H1 (cell line): ENCODE measurements around the gene SLC22A8. TPM values are rescaled to one million over a fixed set of nuclear protein-coding genes. Genes with fewer than 3 reads are reported as not detected.

Experiments
- CTCF ChIA-PET: fragments of 300-600 bp; sonication (Branson Sonifier 250); formaldehyde crosslinking; loops from one replicate; lab custom pipeline; 2021; ENCODE audit not compliant: partially characterized antibody; lab: Charles Lee
- POLR2A ChIA-PET: fragments of 300-600 bp; sonication (Branson Sonifier 250); formaldehyde crosslinking; loops from one replicate; lab custom pipeline; 2021; ENCODE audit warnings: inconsistent platforms; ENCODE audit not compliant: partially characterized antibody; lab: Charles Lee
- DNase-seq, 2 experiments: peaks; one replicate each; pipeline versions ENCODE4 v3.0.0 to v3.0.0-alpha.2; 2010 to 2022; ENCODE audit warnings: low spot score in 2 of 2, low read depth in 1 of 2, mixed read lengths in 1 of 2
- FAIRE-seq: peaks from 2 replicates; lab custom pipeline; 2011; peaks lifted over from hg19 to GRCh38; lab: Jason Lieb, UNC
- H2AFZ ChIP-seq: 2 replicates; pipeline ENCODE4 v1.8.1; 2012; ENCODE audit warnings: low read length, inconsistent platforms
- H2AK5ac ChIP-seq: 2 replicates; pipeline ENCODE4 v1.6.1; 2013; ENCODE audit warnings: low read depth, low read length
- H2BK120ac ChIP-seq: replicated peaks from 2 replicates; pipeline ENCODE3; 2013; ENCODE audit warnings: low read depth, low read length, inconsistent platforms
- H2BK12ac ChIP-seq: 2 replicates; pipeline ENCODE4 v1.6.1; 2013; ENCODE audit warnings: low read depth, low read length
- H2BK15ac ChIP-seq: 2 replicates; pipeline ENCODE4 v1.6.1; 2013; ENCODE audit warnings: low read length
- H2BK20ac ChIP-seq: 2 replicates; pipeline ENCODE4 v1.6.1; 2013; ENCODE audit warnings: low read length
- H2BK5ac ChIP-seq: 2 replicates; pipeline ENCODE4 v1.6.1; 2013; ENCODE audit warnings: low read depth, low read length
- H3K14ac ChIP-seq: 2 replicates; pipeline ENCODE4 v1.6.1; 2013; ENCODE audit warnings: inconsistent platforms; ENCODE audit not compliant: insufficient read length
- H3K18ac ChIP-seq: 2 replicates; pipeline ENCODE4 v1.6.1; 2013; ENCODE audit warnings: low read length; ENCODE audit errors: extremely low read depth
- H3K23ac ChIP-seq: 2 replicates; pipeline ENCODE4 v1.6.1; 2013; ENCODE audit warnings: inconsistent platforms; ENCODE audit not compliant: insufficient read length
- H3K23me2 ChIP-seq: 2 replicates; pipeline ENCODE4 v1.6.1; 2013; ENCODE audit warnings: low read depth, low read length
- H3K27ac ChIP-seq: 2 replicates; pipeline ENCODE4 v1.6.1; 2011; ENCODE audit warnings: low read depth, low read length, inconsistent platforms
- H3K27me3 ChIP-seq, 4 experiments: replicated peaks in 1 of 4; 1 replicate in 1 of 4; 2 replicates in 3 of 4; pipeline versions ENCODE4 v1.6.1 to v1.8.1; 2011 to 2013; ENCODE audit warnings: low read length in 3 of 4, mild to moderate bottlenecking in 3 of 4, inconsistent platforms in 2 of 4, mixed read lengths in 2 of 4, moderate library complexity in 1 of 4; ENCODE audit not compliant: control insufficient read depth in 3 of 4, insufficient read depth in 3 of 4; ENCODE audit errors: extremely low read depth in 1 of 4
- H3K36me3 ChIP-seq, 4 experiments: 2 replicates each; pipeline versions ENCODE4 v1.6.1 to v1.8.1; 2011 to 2013; ENCODE audit warnings: mild to moderate bottlenecking in 4 of 4, low read length in 3 of 4, moderate library complexity in 2 of 4, control low read depth in 1 of 4, inconsistent platforms in 1 of 4; ENCODE audit not compliant: insufficient read depth in 4 of 4, control insufficient read depth in 2 of 4
- H3K4ac ChIP-seq: replicated peaks from 2 replicates; pipeline ENCODE3; 2013; ENCODE audit warnings: low read length, low read depth, mixed read lengths, inconsistent platforms; ENCODE audit not compliant: insufficient read length
- H3K4me1 ChIP-seq, 4 experiments: replicated peaks in 1 of 4; 1 replicate in 1 of 4; 2 replicates in 3 of 4; pipeline versions ENCODE4 v1.6.1 to v1.8.1; 2011 to 2013; ENCODE audit warnings: low read length in 3 of 4, inconsistent platforms in 2 of 4, mixed read lengths in 1 of 4; ENCODE audit not compliant: insufficient read depth in 4 of 4, control insufficient read depth in 3 of 4
- H3K4me2 ChIP-seq, 2 experiments: 2 replicates each; pipeline versions ENCODE4 v1.6.1 to v1.8.1; 2011 to 2013; ENCODE audit warnings: low read depth in 2 of 2, low read length in 2 of 2, control low read depth in 1 of 2, inconsistent platforms in 1 of 2, mild to moderate bottlenecking in 1 of 2; ENCODE audit not compliant: insufficient read depth in 1 of 2
- H3K4me3 ChIP-seq, 4 experiments: fragments of 200-600, 300-600 bp in 1 of 4; sonication (generic), shearing (Covaris generic), sonication (Bioruptor Twin) in 1 of 4; 2 replicates each; pipeline versions ENCODE4 v1.5.1 to v1.8.1; 2011 to 2016; ENCODE audit warnings: low read length in 4 of 4, low read depth in 3 of 4, control low read depth in 2 of 4, inconsistent platforms in 2 of 4, mild to moderate bottlenecking in 2 of 4, mixed read lengths in 1 of 4, moderate library complexity in 1 of 4; ENCODE audit not compliant: insufficient read depth in 2 of 4; ENCODE audit errors: extremely low read depth in 1 of 4
- H3K56ac ChIP-seq: replicated peaks from 2 replicates; pipeline ENCODE3; 2013; ENCODE audit warnings: low read depth, mild to moderate bottlenecking, mixed read lengths, low read length, inconsistent platforms; ENCODE audit not compliant: insufficient read length
- H3K79me1 ChIP-seq: 2 replicates; pipeline ENCODE4 v1.6.1; 2013; ENCODE audit warnings: low read depth, low read length, control low read depth
- H3K79me2 ChIP-seq, 2 experiments: 2 replicates each; pipeline versions ENCODE4 v1.6.1 to v1.8.1; 2012 to 2013; ENCODE audit warnings: low read length in 2 of 2, mild to moderate bottlenecking in 2 of 2, inconsistent platforms in 1 of 2; ENCODE audit not compliant: insufficient read depth in 2 of 2, control insufficient read depth in 1 of 2
- H3K9ac ChIP-seq, 4 experiments: replicated peaks in 1 of 4; 1 replicate in 1 of 4; 2 replicates in 3 of 4; pipeline versions ENCODE4 v1.6.1 to v1.8.1; 2011 to 2013; ENCODE audit warnings: low read depth in 3 of 4, low read length in 3 of 4, control low read depth in 2 of 4, mild to moderate bottlenecking in 2 of 4, moderate library complexity in 2 of 4, inconsistent platforms in 1 of 4; ENCODE audit errors: extremely low read depth in 1 of 4
- H3K9me3 ChIP-seq, 2 experiments: 2 replicates each; pipeline versions ENCODE4 v1.6.1 to v1.8.1; 2012 to 2013; ENCODE audit warnings: mild to moderate bottlenecking in 2 of 2, moderate library complexity in 2 of 2, control low read depth in 1 of 2, inconsistent platforms in 1 of 2, low read depth in 1 of 2, low read length in 1 of 2, mixed read lengths in 1 of 2; ENCODE audit not compliant: insufficient read depth in 2 of 2
- H4K20me1 ChIP-seq, 2 experiments: replicated peaks in 1 of 2; 2 replicates each; pipeline versions ENCODE3 to v1.8.1; 2011 to 2013; ENCODE audit warnings: inconsistent platforms in 2 of 2, low read length in 2 of 2, mild to moderate bottlenecking in 1 of 2; ENCODE audit not compliant: insufficient read depth in 2 of 2, control insufficient read depth in 1 of 2
- H4K5ac ChIP-seq: 2 replicates; pipeline ENCODE4 v1.6.1; 2013; ENCODE audit warnings: low read length, low read depth, mixed read lengths, inconsistent platforms; ENCODE audit not compliant: insufficient read length
- H4K8ac ChIP-seq: 2 replicates; pipeline ENCODE4 v1.8.0; 2013; ENCODE audit warnings: mild to moderate bottlenecking, moderate library complexity, low read length, inconsistent platforms; ENCODE audit not compliant: insufficient read depth; ENCODE audit errors: extremely low read depth
- H4K91ac ChIP-seq: replicated peaks from 2 replicates; pipeline ENCODE3; 2013; ENCODE audit warnings: low read length, mixed read lengths, inconsistent platforms; ENCODE audit not compliant: insufficient read length
- CBX8 ChIP-seq: fragments of 300-800, 300-1000 bp; sonication (generic); IDR thresholded peaks from 2 replicates; pipeline ENCODE4 v1.7.1; 2016; ENCODE audit warnings: low read depth, low read length, borderline replicate concordance
- JUN ChIP-seq: IDR thresholded peaks from 2 replicates; pipeline ENCODE4 v1.6.1; 2011; ENCODE audit warnings: low read depth, mild to moderate bottlenecking, improper control_type of control experiment, low read length
- SP4 ChIP-seq: IDR thresholded peaks from 2 replicates; pipeline ENCODE4 v1.6.1; 2012; ENCODE audit warnings: low read length, inconsistent platforms
- TAF7 ChIP-seq: optimal IDR thresholded peaks from 2 replicates; pipeline ENCODE3; 2011; ENCODE audit warnings: low read depth, mild to moderate bottlenecking, inconsistent platforms, low read length, moderate library complexity, borderline replicate concordance
- YY1 ChIP-seq: IDR thresholded peaks from 2 replicates; pipeline ENCODE4 v1.6.1; 2011; ENCODE audit warnings: low read depth, mild to moderate bottlenecking, low read length
- WGBS, 2 experiments: shearing (Covaris generic) in 1 of 2; methylation state at CpG; one replicate each; pipeline versions ENCODE4 v1.1.6 to v1.1.7; 2013 to 2015; ENCODE audit warnings: low lambda C conversion rate in 2 of 2, mixed read lengths in 2 of 2, inconsistent platforms in 1 of 2, low coverage in 1 of 2, missing lambda C conversion rate in 1 of 2; ENCODE audit not compliant: insufficient replicate concordance in 2 of 2, insufficient coverage in 1 of 2, insufficient read length in 1 of 2; ENCODE audit errors: extremely low coverage in 1 of 2, missing lambda C conversion rate in 1 of 2; 5-methylcytosine and 5-hydroxymethylcytosine counted together
- polyA plus RNA-seq, 7 experiments: library from polyadenylated mRNA; depleted of rRNA in 3 of 7; stranded (reverse) in 5 of 7; unstranded in 2 of 7; fragments of >200 nt in 5 of 7; fragments of 200-250 nt in 2 of 7; gene quantifications; 1 replicate in 5 of 7; 2 replicates in 1 of 7; 4 replicates in 1 of 7; pipeline versions ENCODE4 v1.2.1 to v1.2.3, GENCODE V29; 2011 to 2013; ENCODE audit warnings: missing spikeins in 2 of 7, mixed read lengths in 2 of 7
- total RNA-seq: library from RNA; stranded (reverse); fragmentation: NEBNext Ultra II Directional; extraction: Animal tissue kit (Norgen Biotek cat#: 25700); gene quantifications from 2 replicates; pipeline ENCODE4 v1.2.1, GENCODE V29; 2021

The SLC22A8 gene
- total and polyA plus RNA-seq, 2 of the 8 experiments (the other 6 are each of a cell fraction or from before 2014, with no cell fraction given), result not detected

DNA sequence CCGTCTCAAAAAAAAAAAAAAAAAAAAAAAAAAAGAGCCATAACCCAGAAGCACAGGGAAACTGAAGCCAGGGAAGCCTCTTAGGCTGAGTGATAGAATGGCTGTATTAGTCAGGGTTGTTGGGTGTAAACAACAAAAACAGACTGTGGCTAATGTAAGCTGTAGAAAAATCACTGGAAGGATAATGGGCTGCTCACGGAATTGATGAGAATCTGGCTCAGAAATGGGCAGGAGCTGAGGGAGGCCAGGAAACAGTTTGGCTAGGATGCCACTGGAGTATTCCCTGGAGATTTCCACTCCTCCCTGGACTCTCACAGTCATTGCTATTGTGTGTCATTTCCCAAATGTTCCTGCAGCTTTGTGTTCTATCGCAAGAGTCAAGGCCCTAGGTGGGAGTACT lies 53.2 kb downstream of the SLC22A8 start:
- Histone ChIP-seq H3K18ac (no peak overlapping the region), H2BK20ac (no peak overlapping the region), H3K9ac (no peak overlapping the region), H2AFZ (no peak overlapping the region), H3K79me2 (no peaks in the 10 kb centered on the region), H3K4me1 (no peaks in the 10 kb centered on the region), H3K14ac (no peak overlapping the region), H3K4me3 (no peak overlapping the region), H3K79me1 (no peaks in the 10 kb centered on the region), H2BK5ac (no peak overlapping the region), H4K5ac (no peak overlapping the region), H3K9me3 (no peaks in the 10 kb centered on the region), H2BK15ac (no peak overlapping the region), H3K4me2 (no peak overlapping the region), H3K27me3 (no peaks in the 10 kb centered on the region), H3K23ac (no peak overlapping the region), H4K8ac (no peak overlapping the region), H2AK5ac (no peak overlapping the region), H3K4ac (no peak overlapping the region), H3K23me2 (no peaks in the 10 kb centered on the region), H3K56ac (no peak overlapping the region), H4K91ac (no peak overlapping the region), H2BK120ac (no peak overlapping the region), H2BK12ac (no peak overlapping the region), H3K36me3 (no peaks in the 10 kb centered on the region), H4K20me1 (no peaks in the 10 kb centered on the region), H3K27ac (no peak overlapping the region)
- TF ChIP-seq SP4 (no peak), YY1 (no peak), TAF7 (no peak), CBX8 (no peak), JUN (no peak)
- no peak for FAIRE-seq
- 94% methylated on average over 2 of the region's 3 CpGs; no CpG with 5 or more reads in 1 of the 2 experiments for WGBS, 2 experiments
- CTCF ChIA-PET, result interaction anchor here (0.6 to 1.8 kb wide), 9 partner anchors 13 to 826 kb away, joined by 3 to 13 read pairs (median 4); no protein-coding TSS in a partner anchor
- DNase-seq, result no peak
- POLR2A ChIA-PET, result interaction anchor here (0.6 to 0.7 kb wide), 2 partner anchors 52 to 80 kb away, joined by 3 to 4 read pairs; no protein-coding TSS in a partner anchor
